Endothelial cell of umbilical vein (primary cell): ENCODE results near the gene PPFIA3. TPM values are rescaled to one million over a fixed set of nuclear protein-coding genes. Genes with fewer than 3 reads are reported as not detected.

Experiments
- BruUV-seq: library from RNA; stranded (reverse); fragments of 400-500 nt; replicated peaks from 2 replicates; lab custom pipeline; 2021; lab: Mats Ljungman, UMichigan
- CTCF ChIA-PET: fragments of 300-600, 350-600 bp; sonication (Branson Sonifier 250); formaldehyde crosslinking; loops from one replicate; lab custom pipeline; 2021; ENCODE audit warnings: antibody characterized with exemption, inconsistent platforms; lab: Charles Lee
- POLR2A ChIA-PET: fragments of 300-600, 350-600 bp; sonication (Branson Sonifier 250); formaldehyde crosslinking; loops from one replicate; lab custom pipeline; 2021; ENCODE audit warnings: antibody characterized with exemption, inconsistent platforms; lab: Charles Lee
- DNase-seq: peaks from one replicate; pipeline ENCODE4 v3.0.0-alpha.2; 2011; ENCODE audit warnings: low read depth, low spot score
- FAIRE-seq: peaks from 2 replicates; lab custom pipeline; 2011; peaks lifted over from hg19 to GRCh38; lab: Jason Lieb, UNC
- H2AFZ ChIP-seq: 2 replicates; pipeline ENCODE4 v1.6.0; 2012; ENCODE audit warnings: low read depth, low read length, control low read depth, inconsistent platforms
- H3K27ac ChIP-seq: 2 replicates; pipeline ENCODE4 v1.5.1; 2011; ENCODE audit warnings: low read depth, mild to moderate bottlenecking, control low read depth, low read length, moderate library complexity; ENCODE audit not compliant: insufficient read depth
- H3K27me3 ChIP-seq, 2 experiments: 2 replicates each; pipeline versions ENCODE4 v1.6.0 to v1.6.1; 2011; ENCODE audit warnings: low read length in 2 of 2, mixed read lengths in 1 of 2; ENCODE audit not compliant: control insufficient read depth in 2 of 2, insufficient read depth in 2 of 2
- H3K36me3 ChIP-seq, 2 experiments: 2 replicates in 1 of 2; 3 replicates in 1 of 2; pipeline ENCODE4 v1.5.1; 2011; ENCODE audit warnings: low read length in 2 of 2, mild to moderate bottlenecking in 1 of 2, moderate library complexity in 1 of 2; ENCODE audit not compliant: control insufficient read depth in 2 of 2, insufficient read depth in 2 of 2; ENCODE audit errors: extremely low read depth in 1 of 2
- H3K4me1 ChIP-seq: 3 replicates; pipeline ENCODE4 v1.5.1; 2011; ENCODE audit warnings: mild to moderate bottlenecking, low read length; ENCODE audit not compliant: control insufficient read depth, insufficient read depth; ENCODE audit errors: extremely low read depth
- H3K4me2 ChIP-seq: 2 replicates; pipeline ENCODE4 v1.6.1; 2011; ENCODE audit warnings: low read length, control low read depth, mixed read lengths; ENCODE audit not compliant: insufficient read depth
- H3K4me3 ChIP-seq, 3 experiments: fragments of 200-600 bp in 1 of 3; sonication (generic), shearing (Covaris generic) in 1 of 3; replicated peaks in 1 of 3; 2 replicates each; pipeline ENCODE4 v1.5.1; 2011 to 2016; ENCODE audit warnings: control low read depth in 3 of 3, low read length in 3 of 3, mild to moderate bottlenecking in 2 of 3, inconsistent platforms in 1 of 3, low read depth in 1 of 3, moderate library complexity in 1 of 3; ENCODE audit not compliant: insufficient read depth in 1 of 3
- H3K79me2 ChIP-seq: 2 replicates; pipeline ENCODE4 v1.6.0; 2012; ENCODE audit warnings: low read length, inconsistent platforms; ENCODE audit not compliant: control insufficient read depth, insufficient read depth
- H3K9ac ChIP-seq: replicated peaks from 2 replicates; pipeline ENCODE3; 2011; ENCODE audit warnings: low read length, control low read depth; ENCODE audit not compliant: insufficient read depth; ENCODE audit errors: extremely low read depth
- H3K9me1 ChIP-seq: replicated peaks from 3 replicates; pipeline ENCODE4 v1.6.0; 2011; ENCODE audit warnings: mild to moderate bottlenecking, low read length; ENCODE audit not compliant: control insufficient read depth, insufficient read depth; ENCODE audit errors: extremely low read depth
- H3K9me3 ChIP-seq: replicated peaks from 2 replicates; pipeline ENCODE4 v1.5.1; 2012; ENCODE audit warnings: low read length, inconsistent platforms; ENCODE audit not compliant: control insufficient read depth, insufficient read depth
- H4K20me1 ChIP-seq: replicated peaks from 2 replicates; pipeline ENCODE3; 2011; ENCODE audit warnings: mild to moderate bottlenecking, low read length; ENCODE audit not compliant: control insufficient read depth, insufficient read depth; ENCODE audit errors: extremely low read depth
- EZH2 ChIP-seq: IDR thresholded peaks from 2 replicates; pipeline ENCODE4 v1.6.1; 2012; ENCODE audit warnings: borderline replicate concordance, low read depth, mild to moderate bottlenecking, moderate library complexity, low read length, inconsistent platforms; ENCODE audit not compliant: severe bottlenecking
- FOS ChIP-seq: IDR thresholded peaks from 2 replicates; pipeline ENCODE4 v1.6.1; 2011; ENCODE audit warnings: mild to moderate bottlenecking, low read length, moderate library complexity, borderline replicate concordance; ENCODE audit not compliant: insufficient read depth
- GATA2 ChIP-seq: IDR thresholded peaks from 2 replicates; pipeline ENCODE4 v1.7.0; 2011; ENCODE audit warnings: low read depth, mild to moderate bottlenecking, moderate library complexity, mixed read lengths, low read length; ENCODE audit not compliant: insufficient read length, insufficient read depth
- JUN ChIP-seq: IDR thresholded peaks from 2 replicates; pipeline ENCODE4 v1.6.1; 2011; ENCODE audit warnings: borderline replicate concordance, low read depth; ENCODE audit not compliant: insufficient read length, insufficient read depth
- MYC ChIP-seq: IDR thresholded peaks from one replicate; pipeline ENCODE4 v1.6.1; 2011; ENCODE audit warnings: mild to moderate bottlenecking, low read depth, low read length
- POLR2A ChIP-seq: IDR thresholded peaks from 2 replicates; pipeline ENCODE4 v1.6.1; 2012; ENCODE audit warnings: low read depth, mild to moderate bottlenecking, control low read depth, low read length
- POLR2AphosphoS5 ChIP-seq: IDR thresholded peaks from 2 replicates; pipeline ENCODE4 v1.6.1; 2012; ENCODE audit warnings: low read depth, mild to moderate bottlenecking, control low read depth, low read length, moderate library complexity; ENCODE audit not compliant: insufficient read depth
- dilution Hi-C: fragments of 300-500 bp; cut with MboI; formaldehyde crosslinking; loops from one replicate; pipeline ENCODE4 v1.15.0; 2019; ENCODE audit warnings: low sequenced_read_pairs; ENCODE audit not compliant: extremely low pct_ligation_motif_present
- intact Hi-C: fragments of 100-400 bp; cut with micrococcal nuclease; formaldehyde crosslinking; loops from one replicate; pipeline ENCODE4 v1.10.0; 2022
- polyA plus RNA-seq, 4 experiments: library from polyadenylated mRNA; depleted of rRNA in 3 of 4; stranded (reverse) in 3 of 4; unstranded in 1 of 4; fragments of >200 nt; gene quantifications; 2 replicates each; pipeline versions ENCODE4 v1.2.1 to v1.2.3, GENCODE V29; 2011 to 2012; ENCODE audit warnings: missing spikeins in 1 of 4
- total RNA-seq: library from RNA; stranded (reverse); gene quantifications from 2 replicates; pipeline ENCODE4 v1.2.3, GENCODE V29; 2021
- TF ChIP-seq, protein P1 (sequence below), 2 donors: IDR thresholded peaks; 1 replicate in 1 of 2; 2 replicates in 1 of 2; pipeline ENCODE4 v1.5.1; 2011; ENCODE audit warnings: low read length in 2 of 2, mild to moderate bottlenecking in 2 of 2, moderate library complexity in 2 of 2, control low read depth in 1 of 2, inconsistent platforms in 1 of 2, low read depth in 1 of 2; ENCODE audit not compliant: insufficient read depth in 1 of 2; ENCODE audit errors: extremely low read depth in 1 of 2
- TF ChIP-seq, protein P2 (sequence below): IDR thresholded peaks from 2 replicates; pipeline ENCODE4 v1.6.1; 2011; ENCODE audit not compliant: insufficient read depth, insufficient read length

Gene PPFIA3
- total and polyA plus RNA-seq, 2 donors (not counting 3 experiments of a cell fraction or from before 2014, with no cell fraction given): 1.3 to 2.0 TPM

DNA sequence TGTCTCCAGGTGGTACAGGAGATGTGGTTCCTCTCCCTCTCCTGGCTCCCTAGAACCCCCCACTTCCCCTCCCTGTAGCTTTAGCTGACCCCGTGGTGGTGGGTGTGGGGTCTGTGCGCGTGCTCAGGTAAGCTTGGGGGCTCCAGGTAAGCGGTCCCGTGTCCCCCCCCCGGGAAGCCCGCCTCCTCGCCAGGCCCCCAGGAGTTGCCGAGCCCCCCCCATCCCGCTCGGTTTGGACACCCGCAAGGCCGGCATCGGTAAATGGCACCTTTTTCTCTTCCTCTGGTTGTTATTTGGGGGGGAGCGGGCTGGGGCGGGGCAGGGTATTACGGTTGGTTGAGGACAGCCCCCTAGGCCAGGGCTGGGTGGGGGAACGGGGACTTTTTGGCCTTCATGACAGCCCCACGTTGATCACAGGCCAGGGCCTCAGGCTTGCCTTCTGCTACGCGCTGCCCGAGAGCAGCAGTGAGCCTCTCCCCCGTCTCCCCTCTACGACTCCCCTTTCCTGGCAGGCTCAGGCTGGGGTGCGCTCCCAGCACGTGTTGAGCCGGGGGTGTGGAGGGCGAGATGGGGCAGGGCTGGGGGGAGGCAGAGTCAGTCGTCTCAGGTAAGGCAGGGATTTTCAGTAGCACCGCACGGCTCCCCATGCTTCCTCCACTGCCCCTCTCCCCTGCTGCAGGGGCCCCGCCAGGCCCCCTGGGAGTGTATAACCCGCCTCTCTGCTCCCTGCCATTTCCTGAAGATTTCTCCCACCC lies 15.8 kb upstream of the PPFIA3 start:
- H3K4me2 ChIP-seq: no peak overlapping the region
- no peak overlapping the region for H3K27ac ChIP-seq
- H3K36me3 ChIP-seq: peaks cover 31 to 71% of the 10 kb centered on the region in 2 experiments
- no TSS peak for BruUV-seq
- TF ChIP-seq POLR2A (no peak), MYC (no peak), EZH2 (no peak), FOS (no peak), JUN (no peak), GATA2 (no peak), POLR2AphosphoS5 (no peak)
- TF ChIP-seq, protein P1, sequence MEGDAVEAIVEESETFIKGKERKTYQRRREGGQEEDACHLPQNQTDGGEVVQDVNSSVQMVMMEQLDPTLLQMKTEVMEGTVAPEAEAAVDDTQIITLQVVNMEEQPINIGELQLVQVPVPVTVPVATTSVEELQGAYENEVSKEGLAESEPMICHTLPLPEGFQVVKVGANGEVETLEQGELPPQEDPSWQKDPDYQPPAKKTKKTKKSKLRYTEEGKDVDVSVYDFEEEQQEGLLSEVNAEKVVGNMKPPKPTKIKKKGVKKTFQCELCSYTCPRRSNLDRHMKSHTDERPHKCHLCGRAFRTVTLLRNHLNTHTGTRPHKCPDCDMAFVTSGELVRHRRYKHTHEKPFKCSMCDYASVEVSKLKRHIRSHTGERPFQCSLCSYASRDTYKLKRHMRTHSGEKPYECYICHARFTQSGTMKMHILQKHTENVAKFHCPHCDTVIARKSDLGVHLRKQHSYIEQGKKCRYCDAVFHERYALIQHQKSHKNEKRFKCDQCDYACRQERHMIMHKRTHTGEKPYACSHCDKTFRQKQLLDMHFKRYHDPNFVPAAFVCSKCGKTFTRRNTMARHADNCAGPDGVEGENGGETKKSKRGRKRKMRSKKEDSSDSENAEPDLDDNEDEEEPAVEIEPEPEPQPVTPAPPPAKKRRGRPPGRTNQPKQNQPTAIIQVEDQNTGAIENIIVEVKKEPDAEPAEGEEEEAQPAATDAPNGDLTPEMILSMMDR (IDR thresholded peaks at IDR 0.05; ENCODE audit: extremely low read depth in 1 of 2, insufficient read depth in 1 of 2, low read depth in 1 of 2, low read length in 2 of 2): no peak
- TF ChIP-seq, protein P2, sequence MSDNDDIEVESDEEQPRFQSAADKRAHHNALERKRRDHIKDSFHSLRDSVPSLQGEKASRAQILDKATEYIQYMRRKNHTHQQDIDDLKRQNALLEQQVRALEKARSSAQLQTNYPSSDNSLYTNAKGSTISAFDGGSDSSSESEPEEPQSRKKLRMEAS: no peak
- no peak overlapping the region for H3K4me3 ChIP-seq
- peaks cover 12% of the 10 kb centered on the region for H3K79me2 ChIP-seq
- H3K9me1 ChIP-seq: no peaks in the 10 kb centered on the region
- intact Hi-C loops (no loop called here), dilution Hi-C loops (no loop called here)
- H2AFZ ChIP-seq: no peak overlapping the region
- CTCF ChIA-PET: interaction anchor here (1.3 kb wide), 1 partner anchor 105 kb away, joined by 3 read pairs; no protein-coding TSS in a partner anchor
- no peak for DNase-seq
- H3K9me3 ChIP-seq: no peaks in the 10 kb centered on the region
- no peak for FAIRE-seq
- no peaks in the 10 kb centered on the region for H3K4me1 ChIP-seq
- no peak overlapping the region for H3K9ac ChIP-seq
- H3K27me3 ChIP-seq: no peaks in the 10 kb centered on the region
- POLR2A ChIA-PET: no interaction called here
- no peaks in the 10 kb centered on the region for H4K20me1 ChIP-seq
